ENCODE measurements around the gene ATRAID.
A peak's percentile ranks its signal among the peaks of the same experiment; 100 is the strongest.

Gene ATRAID

DNA sequence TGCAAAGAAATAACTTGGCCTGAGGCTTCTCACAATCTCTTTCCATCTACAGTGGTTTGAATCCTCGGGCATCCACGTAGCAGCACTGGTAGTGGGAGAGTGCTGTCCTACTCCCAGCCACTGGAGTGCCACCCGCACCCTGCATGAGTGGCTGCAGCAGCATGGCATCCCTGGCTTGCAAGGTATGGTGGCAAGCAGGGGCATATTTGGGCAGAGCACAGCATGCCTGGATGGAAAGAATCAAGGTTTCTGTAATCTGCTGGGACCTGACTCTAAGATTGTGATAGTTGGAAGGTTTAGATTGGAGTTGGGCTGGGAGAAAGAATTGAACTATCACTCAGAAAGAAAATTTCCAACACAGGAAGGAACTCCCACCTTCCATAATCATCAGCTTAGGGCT is 9.3 kb downstream of the ATRAID start:
- no peak for TF ChIP-seq CTCF (IDR thresholded peaks at IDR 0.05)
- Mint-ChIP-seq H3K36me3 (ENCODE audit: low read depth) (peaks cover 61% of the 10 kb centered on the region), H3K27me3 (ENCODE audit: low read depth, poor library complexity) (peaks cover 4% of the 10 kb centered on the region), H3K4me1 (peaks cover 32% of the 10 kb centered on the region), H3K9me3 (no peaks in the 10 kb centered on the region), H3K27ac (peak overlapping the region; percentile 16), H3K4me3 (no peak overlapping the region)
- no peak for DNase-seq

DNA sequence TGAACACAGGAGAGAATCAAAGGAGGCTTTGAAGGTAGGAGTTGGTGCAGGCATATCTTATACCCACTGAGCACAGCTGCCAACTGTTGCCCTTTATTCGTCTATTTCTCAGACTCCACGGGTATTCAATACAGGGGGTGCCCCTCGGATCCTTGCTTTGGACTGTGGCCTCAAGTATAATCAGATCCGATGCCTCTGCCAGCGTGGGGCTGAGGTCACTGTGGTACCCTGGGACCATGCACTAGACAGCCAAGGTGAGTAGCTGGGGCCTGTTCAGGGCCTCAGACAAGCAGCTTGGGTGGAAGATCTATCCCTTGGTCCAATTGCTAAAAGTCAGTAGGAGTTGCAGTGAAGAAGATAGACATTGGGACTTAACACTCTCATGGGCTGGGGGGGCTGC is 10.6 kb downstream of the ATRAID start:
- Mint-ChIP-seq H3K27me3 (ENCODE audit: low read depth, poor library complexity) (peaks cover 4% of the 10 kb centered on the region), H3K4me3 (no peak overlapping the region), H3K4me1 (peaks cover 21% of the 10 kb centered on the region), H3K9me3 (no peaks in the 10 kb centered on the region), H3K36me3 (ENCODE audit: low read depth) (peaks cover 64% of the 10 kb centered on the region), H3K27ac (no peak overlapping the region)
- TF ChIP-seq CTCF (IDR thresholded peaks at IDR 0.05): no peak
- DNase-seq: no peak

DNA sequence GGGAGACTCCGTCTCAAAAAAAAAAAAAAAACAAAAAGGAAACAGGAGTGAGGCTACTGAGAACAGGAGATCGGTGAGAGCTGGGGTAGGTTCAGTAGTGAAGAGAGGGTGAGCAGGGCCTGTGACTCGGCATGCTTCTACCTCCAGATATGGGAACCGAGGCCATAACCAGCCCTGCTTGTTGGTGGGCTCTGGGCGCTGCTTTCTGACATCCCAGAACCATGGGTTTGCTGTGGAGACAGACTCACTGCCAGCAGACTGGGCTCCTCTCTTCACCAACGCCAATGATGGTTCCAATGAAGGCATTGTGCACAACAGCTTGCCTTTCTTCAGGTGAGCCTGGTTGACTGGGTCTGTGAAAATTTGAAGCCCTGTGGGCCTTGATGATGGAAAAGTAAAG is 11.6 kb downstream of the ATRAID start:
- Mint-ChIP-seq H3K4me3 (no peak overlapping the region), H3K9me3 (no peaks in the 10 kb centered on the region), H3K27me3 (ENCODE audit: low read depth, poor library complexity) (peaks cover 4% of the 10 kb centered on the region), H3K4me1 (peaks cover 11% of the 10 kb centered on the region), H3K27ac (no peak overlapping the region), H3K36me3 (ENCODE audit: low read depth) (peaks cover 73% of the 10 kb centered on the region)
- no peak for DNase-seq
- TF ChIP-seq CTCF (IDR thresholded peaks at IDR 0.05): no peak

GRCh38 chr2:27225526-27225925 is 13.7 kb downstream of the ATRAID start:
- Mint-ChIP-seq H3K36me3 (ENCODE audit: low read depth) (peaks cover 74% of the 10 kb centered on the region), H3K27ac (peak overlapping the region; percentile 61), H3K4me1 (no peaks in the 10 kb centered on the region), H3K9me3 (no peaks in the 10 kb centered on the region), H3K27me3 (ENCODE audit: low read depth, poor library complexity) (peaks cover 4% of the 10 kb centered on the region), H3K4me3 (no peak overlapping the region)
- no peak for DNase-seq
- no peak for TF ChIP-seq CTCF (IDR thresholded peaks at IDR 0.05)

GRCh38 chr2:27227501-27227900 is 15.7 kb downstream of the ATRAID start:
- H3K9me3 Mint-ChIP-seq: no peaks in the 10 kb centered on the region
- H3K36me3 Mint-ChIP-seq (ENCODE audit: low read depth): peaks cover 76% of the 10 kb centered on the region
- DNase-seq: no peak
- H3K27ac Mint-ChIP-seq: no peak overlapping the region
- H3K27me3 Mint-ChIP-seq (ENCODE audit: low read depth, poor library complexity): peaks cover 4% of the 10 kb centered on the region
- no peak for TF ChIP-seq CTCF (IDR thresholded peaks at IDR 0.05)
- H3K4me1 Mint-ChIP-seq: no peaks in the 10 kb centered on the region
- H3K4me3 Mint-ChIP-seq: no peak overlapping the region

- H3K27me3 Mint-ChIP-seq (ENCODE audit: low read depth, poor library complexity): no peaks in the 10 kb centered on the region
- H3K27ac Mint-ChIP-seq: no peak overlapping the region
- no peak overlapping the region for H3K4me3 Mint-ChIP-seq
- H3K36me3 Mint-ChIP-seq (ENCODE audit: low read depth): peaks cover 73% of the 10 kb centered on the region
- H3K4me1 Mint-ChIP-seq: no peaks in the 10 kb centered on the region
- no peak for TF ChIP-seq CTCF (IDR thresholded peaks at IDR 0.05)
- no peak for DNase-seq
- no peaks in the 10 kb centered on the region for H3K9me3 Mint-ChIP-seq
Measured at GRCh38 chr2:27231921-27232320, 20.1 kb downstream of the ATRAID start.

All from nephron progenitor cell (in vitro differentiated cells).